HepG2 (cell line): ENCODE measurements around the gene SH2D2A. TPM values are rescaled to one million over a fixed set of nuclear protein-coding genes. Genes with fewer than 3 reads are reported as not detected.

Source experiments
- ATAC-seq: fragments of 200-7000 bp; cut with Tn5 transposase; 3 replicates; pipeline ENCODE4 v1.9.1; 2020; ENCODE audit warnings: mild to moderate bottlenecking, moderate library complexity
- BruUV-seq: library from RNA; stranded (reverse); fragments of 400-500 nt; replicated peaks from 2 replicates; lab custom pipeline; 2021; lab: Mats Ljungman, UMichigan
- CTCF ChIA-PET: fragments of 300-600 bp; formaldehyde crosslinking; extraction: SDS; loops from one replicate; lab custom pipeline; 2021; ENCODE audit warnings: low total read pairs, inconsistent platforms, low intra/inter-chr PET ratio; lab: Yijun Ruan, JAX
- POLR2A ChIA-PET: fragments of 350-600 bp; sonication (Branson Sonifier 250); formaldehyde crosslinking; loops from one replicate; lab custom pipeline; 2020; ENCODE audit warnings: antibody characterized with exemption, inconsistent platforms; lab: Yijun Ruan, JAX
- DNase-seq: peaks from one replicate; pipeline ENCODE4 v3.0.0-alpha.2; 2015; ENCODE audit warnings: low spot score
- FAIRE-seq: peaks from 3 replicates; lab custom pipeline; 2011; peaks lifted over from hg19 to GRCh38; lab: Jason Lieb, UNC
- H2AFZ ChIP-seq: one replicate; pipeline ENCODE4 v1.6.1; 2011; ENCODE audit warnings: low read length, inconsistent platforms
- H3K27ac ChIP-seq: fragments of 300-600 bp; 3 replicates; pipeline ENCODE4 v1.8.0; 2011; ENCODE audit warnings: mixed run types, mild to moderate bottlenecking, mixed read lengths, low read length, inconsistent platforms; ENCODE audit not compliant: insufficient read depth; ENCODE audit errors: extremely low read length
- H3K27me3 ChIP-seq, 2 experiments: fragments of 200-600 bp in 1 of 2; 2 replicates in 1 of 2; 3 replicates in 1 of 2; pipeline versions ENCODE4 v1.6.0 to v1.8.0; 2011; ENCODE audit warnings: low read length in 2 of 2, mild to moderate bottlenecking in 2 of 2, moderate library complexity in 2 of 2, inconsistent platforms in 1 of 2; ENCODE audit not compliant: insufficient read depth in 2 of 2, control insufficient read depth in 1 of 2
- H3K36me3 ChIP-seq, 2 experiments: fragments of 200-600 bp in 1 of 2; replicated peaks in 1 of 2; 2 replicates in 1 of 2; 3 replicates in 1 of 2; pipeline versions ENCODE4 v1.5.1 to v1.8.0; 2011; ENCODE audit warnings: low read length in 2 of 2, inconsistent platforms in 1 of 2; ENCODE audit not compliant: insufficient read depth in 2 of 2, control insufficient read depth in 1 of 2
- H3K4me1 ChIP-seq: 2 replicates; pipeline ENCODE4 v1.5.1; 2012; ENCODE audit warnings: low read length, inconsistent platforms; ENCODE audit not compliant: insufficient read depth
- H3K4me2 ChIP-seq: 2 replicates; pipeline ENCODE4 v1.6.0; 2011; ENCODE audit warnings: low read depth, low read length, inconsistent platforms
- H3K4me3 ChIP-seq, 3 experiments: fragments of 200-600 bp in 1 of 3; sonication (generic), shearing (Covaris generic) in 1 of 3; replicated peaks in 1 of 3; 2 replicates each; pipeline ENCODE4 v1.5.1; 2011 to 2016; ENCODE audit warnings: low read length in 3 of 3, inconsistent platforms in 2 of 3, low read depth in 2 of 3, mild to moderate bottlenecking in 2 of 3, control low read depth in 1 of 3, mixed read lengths in 1 of 3; ENCODE audit not compliant: insufficient read depth in 1 of 3
- H3K79me2 ChIP-seq: one replicate; pipeline ENCODE4 v1.6.1; 2011; ENCODE audit warnings: low read length, inconsistent platforms; ENCODE audit not compliant: insufficient read depth
- H3K9ac ChIP-seq: 2 replicates; pipeline ENCODE4 v1.6.0; 2011; ENCODE audit warnings: mild to moderate bottlenecking, low read depth, low read length, inconsistent platforms; ENCODE audit not compliant: insufficient read depth
- H3K9me3 ChIP-seq: 2 replicates; pipeline ENCODE4 v1.5.1; 2012; ENCODE audit warnings: mild to moderate bottlenecking, low read length
- H4K20me1 ChIP-seq: 2 replicates; pipeline ENCODE4 v1.6.0; 2011; ENCODE audit warnings: inconsistent platforms, mild to moderate bottlenecking, low read length, moderate library complexity; ENCODE audit not compliant: insufficient read depth
- EP300 ChIP-seq, 3 experiments: sonication (generic) in 1 of 3; formaldehyde crosslinking in 1 of 3; IDR thresholded peaks; 2 replicates each; pipeline versions ENCODE4 v1.5.1 to v1.6.1; 2011 to 2020; ENCODE audit warnings: low read depth in 2 of 3, low read length in 2 of 3, borderline replicate concordance in 1 of 3, improper control_type of control experiment in 1 of 3, mild to moderate bottlenecking in 1 of 3, missing genetic modification reagents in 1 of 3, moderate library complexity in 1 of 3
- ERF ChIP-seq: IDR thresholded peaks from 2 replicates; pipeline ENCODE4 v1.6.1; 2018; ENCODE audit warnings: missing biosample characterization, missing genetic modification reagents
- HES4 ChIP-seq: sonication (generic); formaldehyde crosslinking; IDR thresholded peaks from 2 replicates; pipeline ENCODE4 v1.9.0; 2021; ENCODE audit warnings: mild to moderate bottlenecking, missing genetic modification reagents, borderline replicate concordance
- MTA1 ChIP-seq: sonication (generic); formaldehyde crosslinking; IDR thresholded peaks from 2 replicates; pipeline ENCODE4 v1.4.0; 2020; ENCODE audit warnings: missing genetic modification reagents, mild to moderate bottlenecking, borderline replicate concordance
- NFE2L1 ChIP-seq: sonication (generic); formaldehyde crosslinking; IDR thresholded peaks from 2 replicates; pipeline ENCODE4 v1.4.0; 2020; ENCODE audit warnings: missing genetic modification reagents, mild to moderate bottlenecking, borderline replicate concordance
- PHB2 ChIP-seq: fragments of 450-650 bp; IDR thresholded peaks from 2 replicates; pipeline ENCODE4 v1.6.1; 2018; ENCODE audit not compliant: partially characterized antibody
- RARA ChIP-seq: IDR thresholded peaks from 2 replicates; pipeline ENCODE4 v1.6.1; 2016; ENCODE audit warnings: missing genetic modification reagents, missing compliant biosample characterization
- RFX3 ChIP-seq: IDR thresholded peaks from 2 replicates; pipeline ENCODE4 v1.6.1; 2016; ENCODE audit warnings: missing biosample characterization, missing genetic modification reagents
- SALL2 ChIP-seq: sonication (generic); formaldehyde crosslinking; IDR thresholded peaks from 2 replicates; pipeline ENCODE4 v1.8.1; 2023; ENCODE audit warnings: mild to moderate bottlenecking, missing genetic modification reagents, inconsistent platforms
- SETDB1 ChIP-seq: sonication (generic); formaldehyde crosslinking; IDR thresholded peaks from 2 replicates; pipeline ENCODE4 v1.5.1; 2020; ENCODE audit warnings: missing genetic modification reagents, mild to moderate bottlenecking, borderline replicate concordance
- ZNF350 ChIP-seq: sonication (generic); formaldehyde crosslinking; IDR thresholded peaks from 2 replicates; pipeline ENCODE4 v1.4.0; 2020; ENCODE audit warnings: mild to moderate bottlenecking, low read depth, missing genetic modification reagents, borderline replicate concordance
- ZNF646 ChIP-seq: sonication (generic); formaldehyde crosslinking; IDR thresholded peaks from 2 replicates; pipeline ENCODE4 v1.9.0; 2021; ENCODE audit warnings: mild to moderate bottlenecking, missing genetic modification reagents
- ZNF652 ChIP-seq: IDR thresholded peaks from 2 replicates; pipeline ENCODE4 v1.6.1; 2016; ENCODE audit warnings: low read depth, borderline replicate concordance
- ZNF713 ChIP-seq: sonication (generic); formaldehyde crosslinking; IDR thresholded peaks from 2 replicates; pipeline ENCODE4 v1.4.0; 2020; ENCODE audit warnings: mild to moderate bottlenecking, missing genetic modification reagents
- ZNF850 ChIP-seq: sonication (generic); formaldehyde crosslinking; conservative IDR thresholded peaks from 2 replicates; pipeline ENCODE4 v1.9.0; 2021; ENCODE audit warnings: mild to moderate bottlenecking, missing genetic modification reagents
- ZNF879 ChIP-seq: sonication (generic); formaldehyde crosslinking; IDR thresholded peaks from 2 replicates; pipeline ENCODE4 v1.8.1; 2023; ENCODE audit warnings: missing genetic modification reagents
- in situ Hi-C: cut with HindIII; loops from 2 replicates; pipeline ENCODE4 v1.10.0; 2017; ENCODE audit warnings: low pct_unique_long_range_greater_than_20kb; ENCODE audit not compliant: extremely low pct_ligation_motif_present
- intact Hi-C: fragments of 100-400 bp; cut with micrococcal nuclease; formaldehyde crosslinking; loops from one replicate; pipeline ENCODE4 v1.10.0; 2022; ENCODE audit not compliant: unreplicated experiment
- polyA plus RNA-seq, 8 experiments: library from polyadenylated mRNA; depleted of rRNA in 3 of 8; stranded (reverse) in 7 of 8; unstranded in 1 of 8; fragments of >200 nt; fragmentation: Illumina TruSeq in 4 of 8; extraction: Trizol in 4 of 8; gene quantifications; 2 replicates each; pipeline versions ENCODE4 v1.2.1 to v1.2.3, GENCODE V29; 2011 to 2016; ENCODE audit warnings: low read depth in 4 of 8, missing spikeins in 1 of 8, mixed read lengths in 1 of 8; ENCODE audit not compliant: insufficient read depth in 1 of 8
- total RNA-seq, 5 experiments: library from RNA; depleted of rRNA; stranded (reverse); fragments of >200 nt; fragmentation: Illumina TruSeq; extraction: Trizol; gene quantifications; 2 replicates each; pipeline ENCODE4 v1.2.3, GENCODE V29; 2016; ENCODE audit warnings: low read depth in 1 of 5

The SH2D2A gene
- total and polyA plus RNA-seq, 2 of the 13 experiments (the other 11 are each of a cell fraction or from before 2014, with no cell fraction given), result 0.57 to 0.73 TPM

GRCh38 chr1:156785458-156785857 lies 31.2 kb downstream of the SH2D2A start (continued):
- no peak for TF ChIP-seq ZNF646 (CRISPR knock-in tag)

- 0 out of 2 replicates have a peak, but pooled peaks cover 2% of the 10 kb centered on the region for H4K20me1 ChIP-seq
- no peaks in the 10 kb centered on the region for H3K9me3 ChIP-seq
- no peak overlapping the region for H3K4me3 ChIP-seq
- H3K9ac ChIP-seq, result no peak overlapping the region
- POLR2A ChIA-PET, result interaction anchor here (1.4 kb wide), 1 partner anchor 15 kb away, joined by 4 read pairs; the partner anchor contains the start of gene PRCC
- peaks cover 37% of the 10 kb centered on the region for H3K79me2 ChIP-seq
- ATAC-seq, result no peak
- no peak overlapping the region for H2AFZ ChIP-seq
- BruUV-seq, result TSS peak; percentile 25
- no peaks in the 10 kb centered on the region for H3K4me1 ChIP-seq
- TF ChIP-seq SETDB1, result no peak
- no peak for TF ChIP-seq HES4
- no peak for TF ChIP-seq ZNF850 (CRISPR knock-in tag)
- TF ChIP-seq RARA (CRISPR knock-in tag), result no peak
- TF ChIP-seq ZNF350 (CRISPR knock-in tag), result no peak
- TF ChIP-seq ERF, result no peak
- no peak for TF ChIP-seq SALL2 (CRISPR knock-in tag)
- no peak for TF ChIP-seq ZNF652
- no peak for TF ChIP-seq NFE2L1 (CRISPR knock-in tag)
- TF ChIP-seq PHB2, result no peak
- TF ChIP-seq EP300 (IDR thresholded peaks at IDR 0.05; ENCODE audit: low read depth in 2 of 2, low read length in 2 of 2), result no peak
- TF ChIP-seq EP300 (CRISPR knock-in tag; IDR thresholded peaks at IDR 0.05; ENCODE audit: borderline replicate concordance), result no peak
- TF ChIP-seq ZNF879, result no peak
- TF ChIP-seq RFX3 (CRISPR knock-in tag), result no peak
- TF ChIP-seq MTA1, result no peak
- no peak for TF ChIP-seq ZNF713 (CRISPR knock-in tag)
- peaks cover 21 to 64% of the 10 kb centered on the region in 2 experiments; a peak in 4 of 5 replicates for H3K36me3 ChIP-seq
- CTCF ChIA-PET, result no interaction called here
- no peaks in the 10 kb centered on the region for H3K27me3 ChIP-seq
- no peak overlapping the region for H3K27ac ChIP-seq
- FAIRE-seq, result no peak
- in situ Hi-C loops, result no loop called here
- H3K4me2 ChIP-seq, result no peak overlapping the region
- DNase-seq, result no peak
- intact Hi-C loops, result no loop called here
These were observed 35.0 kb downstream of the SH2D2A start for GRCh38 chr1:156781585-156782186.
